ENCODE data around the gene GIMD1. TPM values are rescaled to one million over a fixed set of nuclear protein-coding genes. Genes with fewer than 3 reads are reported as not detected.
"Not testable (repeated sequence)": the region's sequence is repeated elsewhere in the genome, so short reads cannot be mapped to it uniquely, and the experiment has no call there.

GIMD1 gene
- total and polyA plus RNA-seq, 5 experiments from 2014 or later, result not detected

DNA sequence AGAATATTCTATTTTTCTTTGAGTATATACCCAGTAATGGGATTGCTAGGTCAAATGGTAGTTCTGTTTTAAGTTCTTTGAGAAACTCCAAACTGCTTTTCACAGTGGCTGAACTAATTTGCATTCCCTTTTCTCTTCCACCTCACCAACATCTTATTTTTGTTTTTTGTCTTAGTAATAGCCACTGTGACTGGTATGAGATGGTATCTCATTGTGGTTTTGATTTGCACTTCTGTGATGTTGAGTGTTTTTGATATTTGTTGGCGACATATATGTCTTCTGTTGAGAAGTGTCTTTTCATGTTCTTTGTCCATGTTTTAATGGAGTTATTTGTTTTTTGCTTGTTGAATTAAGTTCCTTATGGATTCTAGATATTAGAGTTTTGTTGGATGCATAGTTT lies 27.8 kb downstream of the GIMD1 start:
- peaks cover 30 to 67% (median 56%) of the 10 kb centered on the region in 4 donors for H3K4me1 Mint-ChIP-seq
- DNase-seq (no peak), ATAC-seq (no peak)
- no peaks in the 10 kb centered on the region for H3K27me3 Mint-ChIP-seq
- H3K4me3 Mint-ChIP-seq, result peak overlapping the region in 8 of 10 donors; percentile 0 to 62 (median 26)
- H3K9me3 Mint-ChIP-seq, result peaks cover 0 to 24% (median 12%) of the 10 kb centered on the region in 9 donors
- peak overlapping the region in 3 of 10 donors; percentile 13 to 17 (median 17) for H3K27ac Mint-ChIP-seq
- H3K36me3 Mint-ChIP-seq, result peaks cover 42 to 90% (median 61%) of the 10 kb centered on the region in 3 donors
- POLR2A ChIA-PET, result no interaction called here

DNA sequence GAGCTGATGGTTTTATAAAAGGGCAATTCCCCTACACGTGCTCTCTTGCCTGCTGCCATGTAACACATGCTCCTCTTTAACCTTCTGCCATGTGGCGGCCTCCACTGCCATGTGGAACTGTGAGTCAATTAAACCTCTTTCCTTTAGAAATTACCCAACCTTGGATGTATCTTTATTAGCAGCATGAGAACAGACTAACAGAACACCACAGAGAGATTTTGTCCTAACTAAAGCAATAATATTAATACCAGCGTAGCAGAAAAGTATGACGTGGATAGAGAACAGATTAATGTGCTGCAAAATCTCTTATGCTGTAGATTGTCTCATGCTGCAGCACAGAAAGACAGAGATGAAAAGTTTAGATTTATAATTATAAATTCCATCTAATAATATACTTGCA lies 29.1 kb downstream of the GIMD1 start:
- Mint-ChIP-seq H3K4me3 (peak overlapping the region in 2 of 10 donors; percentile 0 to 34), H3K27ac (peak overlapping the region in 1 of 10 donors; percentile 29), H3K9me3 (peaks cover 0 to 24% (median 12%) of the 10 kb centered on the region in 9 donors), H3K27me3 (no peaks in the 10 kb centered on the region), H3K36me3 (peaks cover 42 to 90% (median 71%) of the 10 kb centered on the region in 3 donors), H3K4me1 (peaks cover 29 to 68% (median 55%) of the 10 kb centered on the region in 4 donors)
- ATAC-seq (no peak), DNase-seq (no peak)
- POLR2A ChIA-PET, result no interaction called here

DNA sequence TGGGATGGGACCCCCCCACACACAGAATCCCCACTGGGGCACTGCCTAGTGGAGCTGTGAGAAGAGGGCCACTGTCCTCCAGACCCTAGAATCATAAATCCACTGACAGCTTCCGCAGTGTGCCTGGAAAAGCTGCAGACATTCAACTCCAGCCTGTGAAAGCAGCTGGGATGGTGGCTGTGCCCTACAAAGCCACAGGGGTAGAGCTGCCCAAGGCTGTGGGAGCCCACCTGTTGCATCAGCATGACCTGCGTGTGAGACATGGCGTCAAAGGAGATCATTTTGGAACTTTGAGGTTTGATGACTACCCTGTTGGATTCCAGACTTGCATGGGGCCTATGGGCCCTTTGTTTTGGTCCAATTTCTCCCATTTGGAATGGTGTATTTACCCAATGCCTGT lies 29.9 kb downstream of the GIMD1 start:
- H3K4me3 Mint-ChIP-seq, result no peak overlapping the region
- H3K4me1 Mint-ChIP-seq, result peaks cover 24 to 62% (median 49%) of the 10 kb centered on the region in 4 donors
- DNase-seq, result no peak
- POLR2A ChIA-PET, result no interaction called here
- no peaks in the 10 kb centered on the region for H3K27me3 Mint-ChIP-seq
- no peak for ATAC-seq
- H3K9me3 Mint-ChIP-seq, result peaks cover 0 to 24% (median 12%) of the 10 kb centered on the region in 9 donors
- peaks cover 42 to 91% (median 76%) of the 10 kb centered on the region in 3 donors for H3K36me3 Mint-ChIP-seq
- H3K27ac Mint-ChIP-seq, result no peak overlapping the region

DNA sequence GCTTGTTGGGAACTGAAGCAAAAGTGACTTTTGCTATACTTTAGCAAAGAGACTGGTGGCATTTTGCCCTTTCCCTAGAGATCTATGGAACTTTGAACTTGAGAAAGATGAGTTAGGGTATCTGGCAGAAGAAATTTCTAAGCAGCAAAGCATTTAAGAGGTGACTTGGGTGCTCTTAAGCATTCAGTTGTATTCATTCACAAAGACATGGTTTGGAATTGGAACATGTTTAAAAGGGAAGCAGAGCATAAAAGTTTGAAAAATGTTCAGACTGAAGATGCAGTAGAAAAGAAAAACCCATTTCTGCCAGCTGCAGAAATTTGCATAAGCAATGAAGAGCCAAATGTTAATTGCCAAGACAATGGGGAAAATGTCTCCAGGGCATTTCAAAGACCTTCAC lies 30.7 kb downstream of the GIMD1 start:
- Mint-ChIP-seq H3K27me3 (no peaks in the 10 kb centered on the region), H3K36me3 (peaks cover 42 to 95% (median 81%) of the 10 kb centered on the region in 3 donors), H3K4me1 (peaks cover 24 to 55% (median 44%) of the 10 kb centered on the region in 4 donors), H3K9me3 (peaks cover 0 to 24% (median 12%) of the 10 kb centered on the region in 9 donors), H3K27ac (no peak overlapping the region), H3K4me3 (no peak overlapping the region)
- POLR2A ChIA-PET, result no interaction called here
- DNase-seq, result no peak
- ATAC-seq, result no peak

DNA sequence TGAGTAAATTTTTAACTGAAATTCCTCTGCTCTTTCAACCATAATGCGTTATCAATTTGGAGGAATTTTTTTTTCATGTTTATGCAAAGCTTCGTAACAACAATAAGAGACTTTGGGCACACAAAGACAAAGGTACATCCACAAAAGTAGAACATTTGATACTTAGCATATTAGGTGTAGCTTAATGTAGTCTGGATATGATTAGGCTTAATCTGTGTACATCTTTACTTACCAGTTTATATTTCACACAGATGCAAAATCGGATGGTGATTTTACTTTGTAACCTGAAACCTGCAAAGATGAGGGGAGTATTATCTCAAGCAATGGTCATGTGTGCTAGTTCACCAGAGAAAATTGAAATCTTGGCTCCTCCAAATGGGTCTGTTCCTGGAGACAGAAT lies 32.0 kb downstream of the GIMD1 start:
- H3K4me1 Mint-ChIP-seq, result peaks cover 17 to 42% (median 33%) of the 10 kb centered on the region in 4 donors
- POLR2A ChIA-PET, result no interaction called here
- H3K27ac Mint-ChIP-seq, result no peak overlapping the region
- ATAC-seq, result no peak
- H3K27me3 Mint-ChIP-seq, result no peaks in the 10 kb centered on the region
- peaks cover 0 to 24% (median 12%) of the 10 kb centered on the region in 9 donors for H3K9me3 Mint-ChIP-seq
- H3K36me3 Mint-ChIP-seq, result peaks cover 45 to 93% (median 79%) of the 10 kb centered on the region in 3 donors
- DNase-seq, result no peak
- H3K4me3 Mint-ChIP-seq, result no peak overlapping the region

DNA sequence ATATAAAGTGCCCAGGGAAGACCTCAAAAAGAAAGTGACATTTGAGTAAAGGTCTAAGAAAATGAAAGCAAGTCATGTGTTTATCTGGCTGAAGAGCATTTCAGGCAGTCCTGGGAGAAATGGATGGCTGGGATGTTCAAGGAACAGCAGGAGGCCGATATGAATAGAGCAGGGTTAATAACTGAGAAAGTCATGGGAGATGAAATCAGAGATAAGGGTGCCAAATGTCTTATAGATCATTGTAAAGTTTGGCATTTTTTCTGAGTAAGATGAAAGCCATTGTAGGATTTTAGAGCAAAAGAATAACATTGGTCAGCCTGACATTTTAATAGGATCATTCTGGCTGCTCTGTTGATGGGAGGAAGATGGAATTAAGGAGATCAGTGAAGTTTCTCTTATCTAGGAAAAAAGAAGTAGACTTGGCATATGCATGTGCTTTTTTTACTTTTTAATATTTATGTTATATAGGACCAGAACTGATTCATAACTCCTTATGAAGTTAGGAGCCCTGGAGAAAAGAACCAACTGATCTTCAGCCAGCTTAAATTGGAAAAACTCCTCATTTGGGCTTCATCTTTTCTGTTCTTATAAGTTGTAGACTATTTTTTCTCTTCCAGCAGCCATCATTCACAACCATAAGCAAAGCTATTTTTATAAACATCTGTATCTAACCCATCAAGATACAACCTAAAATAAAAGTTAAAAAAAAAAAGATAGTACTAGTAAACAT lies 33.7 kb downstream of the GIMD1 start:
- DNase-seq, result no peak
- Mint-ChIP-seq H3K4me1 (peaks cover 9 to 29% (median 17%) of the 10 kb centered on the region in 4 donors), H3K27me3 (no peaks in the 10 kb centered on the region), H3K4me3 (no peak overlapping the region), H3K36me3 (peaks cover 38 to 90% (median 71%) of the 10 kb centered on the region in 3 donors), H3K27ac (no peak overlapping the region), H3K9me3 (peaks cover 0 to 16% (median 12%) of the 10 kb centered on the region in 9 donors)
- no peak for ATAC-seq
- POLR2A ChIA-PET, result no interaction called here

DNA sequence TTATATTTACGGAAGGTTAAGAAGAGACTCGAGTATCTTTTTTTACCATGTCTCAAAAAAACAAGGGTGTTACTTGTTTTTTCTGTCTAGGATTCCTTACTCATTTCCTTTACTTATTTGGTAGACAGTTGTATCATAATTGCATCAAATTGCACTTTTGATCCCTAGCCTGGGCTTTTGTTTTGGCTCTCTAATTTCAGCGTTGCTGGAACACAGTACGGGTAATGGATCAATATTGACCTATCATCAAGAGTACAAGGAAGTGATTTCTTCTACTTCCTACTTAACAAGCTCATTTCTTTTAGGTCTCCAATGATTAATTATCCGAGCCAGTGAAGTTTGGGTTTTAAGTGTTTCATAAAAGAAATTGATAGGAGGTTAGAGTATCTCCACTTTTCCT lies 35.4 kb downstream of the GIMD1 start:
- ATAC-seq (no peak), DNase-seq (no peak)
- POLR2A ChIA-PET, result no interaction called here
- Mint-ChIP-seq H3K4me1 (peaks cover 1 to 18% (median 11%) of the 10 kb centered on the region in 4 donors), H3K4me3 (no peak overlapping the region), H3K9me3 (peaks cover 0 to 13% (median 8%) of the 10 kb centered on the region in 9 donors), H3K27me3 (no peaks in the 10 kb centered on the region), H3K36me3 (peaks cover 26 to 91% (median 59%) of the 10 kb centered on the region in 3 donors), H3K27ac (peak overlapping the region in 1 of 10 donors; percentile 43)

DNA sequence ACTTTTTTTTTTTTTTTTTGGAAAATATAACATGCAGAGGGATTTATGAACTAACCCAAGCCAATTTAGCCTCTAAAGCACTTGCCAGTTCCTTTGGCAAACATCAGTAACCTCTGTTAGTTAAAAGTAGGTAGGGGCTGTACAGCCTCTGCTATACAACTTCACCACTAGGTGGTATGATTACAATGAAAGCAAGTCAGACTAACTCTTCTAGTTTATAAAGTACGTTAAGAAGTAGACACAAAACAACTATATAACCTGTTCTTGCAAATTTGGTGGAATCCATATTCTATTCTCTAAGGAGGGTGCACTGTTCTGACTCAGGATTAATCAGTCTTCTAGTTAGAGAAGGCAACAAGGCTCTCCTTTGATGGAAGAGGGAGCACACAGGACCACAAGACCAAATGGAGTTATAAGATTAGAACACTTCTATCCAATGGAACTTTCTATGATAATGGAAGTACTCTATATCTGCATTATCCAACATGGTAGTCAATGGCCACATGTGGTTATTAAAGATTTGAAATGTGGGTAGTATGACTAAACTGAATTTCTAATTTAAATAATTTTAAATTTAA lies 39.4 kb downstream of the GIMD1 start:
- Mint-ChIP-seq H3K9me3 (no peaks in the 10 kb centered on the region), H3K4me1 (peaks cover 0 to 8% (median 3%) of the 10 kb centered on the region in 4 donors), H3K27ac (no peak overlapping the region), H3K36me3 (peaks cover 13 to 83% (median 37%) of the 10 kb centered on the region in 3 donors), H3K27me3 (no peaks in the 10 kb centered on the region), H3K4me3 (no peak overlapping the region)
- ATAC-seq, result peak in 1 of 2 donors; percentile 73
- peak in 2 of 10 donors; percentile 9 to 10 for DNase-seq
- POLR2A ChIA-PET, result no interaction called here

DNA sequence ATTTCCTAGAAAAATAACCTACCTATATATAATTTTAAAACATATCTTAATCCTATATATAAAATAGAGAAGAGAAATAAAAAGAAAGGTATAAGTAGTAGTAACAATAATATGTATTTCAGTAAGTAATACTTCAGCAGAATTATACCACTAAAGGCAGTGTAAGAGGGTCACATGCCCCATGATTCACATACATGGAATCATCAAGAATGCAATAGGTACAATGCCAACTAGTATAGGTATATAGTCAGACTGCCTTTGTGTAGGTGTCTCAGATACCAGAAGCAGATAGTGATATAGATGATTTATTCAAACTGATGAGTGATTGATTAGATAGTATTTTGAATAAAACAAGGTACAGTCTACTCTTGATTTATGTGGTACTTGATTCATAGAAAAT lies 42.8 kb downstream of the GIMD1 start:
- DNase-seq (no peak), ATAC-seq (no peak)
- POLR2A ChIA-PET, result no interaction called here
- no peak overlapping the region for H3K4me3 Mint-ChIP-seq
- H3K27me3 Mint-ChIP-seq, result no peaks in the 10 kb centered on the region
- peaks cover 0 to 2% (median 0%) of the 10 kb centered on the region in 9 donors for H3K9me3 Mint-ChIP-seq
- peaks cover 0 to 18% (median 11%) of the 10 kb centered on the region in 4 donors for H3K4me1 Mint-ChIP-seq
- H3K27ac Mint-ChIP-seq, result no peak overlapping the region
- peaks cover 5 to 66% (median 21%) of the 10 kb centered on the region in 3 donors for H3K36me3 Mint-ChIP-seq

DNA sequence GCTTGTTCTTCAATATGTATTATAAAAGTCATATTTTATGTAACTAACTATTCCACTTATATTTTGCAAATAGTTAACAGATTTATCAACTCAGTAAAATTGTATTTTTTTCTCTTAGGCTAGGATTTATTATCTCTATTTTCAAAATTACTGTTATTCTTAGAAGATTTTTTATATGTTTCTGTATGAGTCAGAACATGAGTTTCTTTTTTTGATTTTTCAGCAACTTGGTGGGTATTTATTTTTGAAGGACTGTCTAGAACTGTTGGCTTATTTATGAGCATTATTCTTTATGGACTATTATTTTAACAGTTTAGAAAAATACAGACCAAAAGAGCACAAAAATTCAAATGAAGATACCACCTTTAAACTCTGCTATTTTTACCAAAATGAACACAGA lies 45.5 kb downstream of the GIMD1 start:
- POLR2A ChIA-PET, result no interaction called here
- DNase-seq (no peak), ATAC-seq (no peak)
- H3K27me3 Mint-ChIP-seq, result no peaks in the 10 kb centered on the region
- H3K4me3 Mint-ChIP-seq, result no peak overlapping the region
- H3K9me3 Mint-ChIP-seq, result peaks cover 0 to 2% (median 0%) of the 10 kb centered on the region in 9 donors
- peaks cover 13 to 53% (median 23%) of the 10 kb centered on the region in 3 donors for H3K36me3 Mint-ChIP-seq
- peaks cover 8 to 22% (median 17%) of the 10 kb centered on the region in 4 donors for H3K4me1 Mint-ChIP-seq
- H3K27ac Mint-ChIP-seq, result peak overlapping the region in 1 of 10 donors; percentile 8

DNA sequence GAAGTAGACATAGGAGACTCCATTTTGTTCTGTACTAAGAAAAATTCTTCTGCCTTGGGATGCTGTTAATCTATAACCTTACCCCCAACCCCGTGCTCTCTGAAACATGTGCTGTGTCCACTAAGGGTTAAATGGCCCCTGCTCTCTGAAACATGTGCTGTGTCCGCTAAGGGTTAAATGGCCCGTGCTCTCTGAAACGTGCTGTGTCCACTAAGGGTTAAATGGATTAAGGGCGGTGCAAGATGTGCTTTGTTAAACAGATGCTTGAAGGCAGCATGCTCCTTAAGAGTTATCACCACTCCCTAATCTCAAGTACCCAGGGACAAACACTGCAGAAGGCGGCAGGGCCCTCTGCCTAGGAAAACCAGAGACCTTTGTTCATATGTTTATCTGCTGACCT lies 46.8 kb downstream of the GIMD1 start:
- H3K27ac Mint-ChIP-seq, result peak overlapping the region in 1 of 10 donors; percentile 27
- DNase-seq, ATAC-seq, H3K27me3 Mint-ChIP-seq, POLR2A ChIA-PET, H3K9me3 Mint-ChIP-seq: not testable (repeated sequence)
- H3K4me3 Mint-ChIP-seq, result peak overlapping the region in 1 of 10 donors; percentile 27
- H3K4me1 Mint-ChIP-seq, result peaks cover 8 to 22% (median 17%) of the 10 kb centered on the region in 4 donors
- peaks cover 8 to 40% (median 13%) of the 10 kb centered on the region in 3 donors for H3K36me3 Mint-ChIP-seq

DNA sequence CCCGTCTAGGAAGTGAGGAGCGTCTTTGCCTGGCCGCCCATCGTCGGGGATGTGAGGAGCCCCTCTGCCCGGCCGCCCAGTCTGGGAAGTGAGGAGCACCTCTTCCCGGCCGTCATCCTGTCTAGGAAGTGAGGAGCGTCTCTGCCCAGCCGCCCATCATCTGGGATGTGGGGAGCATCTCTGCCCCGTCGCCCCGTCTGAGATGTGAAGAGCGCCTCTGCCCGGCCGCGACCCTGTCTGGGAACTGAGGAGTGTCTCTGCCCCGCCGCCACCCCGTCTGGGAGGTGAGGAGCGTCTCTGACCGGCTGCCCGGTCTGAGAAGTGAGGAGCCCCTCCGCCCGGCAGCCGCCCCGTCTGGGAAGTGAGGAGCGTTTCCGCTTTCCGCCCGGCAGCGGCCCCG lies 47.4 kb downstream of the GIMD1 start:
- H3K27me3 Mint-ChIP-seq, DNase-seq, H3K9me3 Mint-ChIP-seq, ATAC-seq, H3K4me3 Mint-ChIP-seq, POLR2A ChIA-PET, H3K27ac Mint-ChIP-seq: not testable (repeated sequence)
- Mint-ChIP-seq H3K36me3 (peaks cover 8 to 35% (median 13%) of the 10 kb centered on the region in 3 donors), H3K4me1 (peaks cover 8 to 22% (median 17%) of the 10 kb centered on the region in 4 donors)

DNA sequence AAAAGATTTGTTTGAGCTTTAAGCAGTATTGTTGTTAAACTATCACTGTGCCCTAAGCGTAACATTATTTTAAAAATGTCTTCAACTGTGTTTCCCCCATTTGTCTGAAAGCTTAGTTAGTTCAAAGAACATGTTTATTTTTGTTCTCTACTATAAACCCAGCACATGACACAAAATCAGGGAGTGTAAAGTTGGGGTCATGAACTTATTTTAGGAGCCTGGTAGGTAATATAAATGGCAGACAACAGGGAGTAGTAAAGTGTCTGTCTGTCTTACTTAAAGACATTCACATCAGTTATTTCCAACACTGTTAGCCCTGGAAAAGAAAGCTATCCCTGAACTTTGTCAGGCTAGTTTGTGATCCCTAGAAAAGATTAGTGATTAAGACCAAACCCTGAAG lies 48.3 kb downstream of the GIMD1 start:
- DNase-seq (no peak), ATAC-seq (no peak)
- peaks cover 8 to 31% (median 13%) of the 10 kb centered on the region in 3 donors for H3K36me3 Mint-ChIP-seq
- no peaks in the 10 kb centered on the region for H3K27me3 Mint-ChIP-seq
- peaks cover 8 to 25% (median 17%) of the 10 kb centered on the region in 4 donors for H3K4me1 Mint-ChIP-seq
- POLR2A ChIA-PET, result no interaction called here
- peak overlapping the region in 1 of 10 donors; percentile 43 for H3K27ac Mint-ChIP-seq
- H3K9me3 Mint-ChIP-seq, result peaks cover 0 to 2% (median 0%) of the 10 kb centered on the region in 9 donors
- H3K4me3 Mint-ChIP-seq, result no peak overlapping the region
